ENCODE measurements around the gene UBXN6.

The UBXN6 gene

GRCh38 chr19:4471403-4472173 lies 14.0 kb upstream of the UBXN6 start:
- peak; percentile 100 for DNase-seq (ENCODE audit: low read depth)
- no peak for TF ChIP-seq CTCF (conservative IDR thresholded peaks at IDR 0.05; ENCODE audit: low read length)
- peak overlapping the region; percentile 71 for H3K4me3 ChIP-seq (ENCODE audit: low read length)

- DNase-seq (ENCODE audit: low read depth): no peak
- no peak for TF ChIP-seq CTCF (conservative IDR thresholded peaks at IDR 0.05; ENCODE audit: low read length)
- no peak overlapping the region for H3K4me3 ChIP-seq (ENCODE audit: low read length)
Measured at GRCh38 chr19:4467835-4468234, 10.2 kb upstream of the UBXN6 start.

- TF ChIP-seq CTCF (conservative IDR thresholded peaks at IDR 0.05; ENCODE audit: low read length): no peak
- H3K4me3 ChIP-seq (ENCODE audit: low read length): no peak overlapping the region
- DNase-seq (ENCODE audit: low read depth): no peak
Measured at GRCh38 chr19:4464815-4465581, 7.4 kb upstream of the UBXN6 start.

GRCh38 chr19:4456843-4457653 lies 546 bp downstream of the UBXN6 start:
- no peak for TF ChIP-seq CTCF (conservative IDR thresholded peaks at IDR 0.05; ENCODE audit: low read length)
- peak overlapping the region; percentile 93 for H3K4me3 ChIP-seq (ENCODE audit: low read length)
- DNase-seq (ENCODE audit: low read depth): peak; percentile 60

GRCh38 chr19:4456476-4456842 lies 1.1 kb downstream of the UBXN6 start:
- peak; percentile 74 for DNase-seq (ENCODE audit: low read depth)
- no peak for TF ChIP-seq CTCF (conservative IDR thresholded peaks at IDR 0.05; ENCODE audit: low read length)
- peak overlapping the region; percentile 93 for H3K4me3 ChIP-seq (ENCODE audit: low read length)

- peak overlapping the region; percentile 93 for H3K4me3 ChIP-seq (ENCODE audit: low read length)
- peak; percentile 1; the same call in 1 of the 2 replicates for TF ChIP-seq CTCF (conservative IDR thresholded peaks at IDR 0.05; ENCODE audit: low read length)
- peak; percentile 57 for DNase-seq (ENCODE audit: low read depth)
Measured at GRCh38 chr19:4455719-4456475, 1.7 kb downstream of the UBXN6 start.
